NCI-H1417 treated with DMSO at 0.1 percent for 48 hours (cell line): ENCODE measurements around the gene RNF151.
"Not testable (repeated sequence)": the region's sequence is repeated elsewhere in the genome, so short reads cannot be mapped to it uniquely, and the experiment has no call there.

ENCODE experiments used
- DNase-seq: peaks from one replicate; lab custom pipeline; 2025; lab: John Stamatoyannopoulos, UW

Gene RNF151

GRCh38 chr16:1960665-1961630 is 5.7 kb upstream of the RNF151 start:
- no peak for DNase-seq

- no peak for DNase-seq
Measured at GRCh38 chr16:1961651-1962067, 5.0 kb upstream of the RNF151 start.

- not testable (repeated sequence) for DNase-seq
Measured at GRCh38 chr16:1962161-1963153, 4.2 kb upstream of the RNF151 start.

GRCh38 chr16:1963806-1964505 is 2.7 kb upstream of the RNF151 start:
- no peak for DNase-seq

- peak; percentile 97 for DNase-seq
Measured at GRCh38 chr16:1964506-1965395, 1.9 kb upstream of the RNF151 start, which contains the start of gene RPS2. Gene RPS2, minus strand, starts transcription at chr16:1964826. Its CDS starts 201 bp downstream, at chr16:1964625.

GRCh38 chr16:1965396-1966001 is 1.2 kb upstream of the RNF151 start:
- DNase-seq, result no peak

- DNase-seq, result no peak
Measured at GRCh38 chr16:1968146-1968953, 1.7 kb downstream of the RNF151 start.

GRCh38 chr16:1971796-1972489 is 5.3 kb downstream of the RNF151 start, which contains the start of gene TBL3:
Gene TBL3, plus strand, starts transcription at chr16:1972053. Its CDS starts 112 bp downstream, at chr16:1972165.
- DNase-seq, result peak; percentile 59

GRCh38 chr16:1972490-1972877 is 5.8 kb downstream of the RNF151 start:
- no peak for DNase-seq

- DNase-seq, result no peak
Measured at GRCh38 chr16:1973461-1974156, 7.0 kb downstream of the RNF151 start.

- no peak for DNase-seq
Measured at GRCh38 chr16:1974157-1975070, 7.8 kb downstream of the RNF151 start.

GRCh38 chr16:1975432-1976215 is 9.0 kb downstream of the RNF151 start:
- DNase-seq, result no peak

- no peak for DNase-seq
Measured at GRCh38 chr16:1976216-1976520, 9.5 kb downstream of the RNF151 start.

- DNase-seq, result no peak
Measured at GRCh38 chr16:1976951-1977874, 10.6 kb downstream of the RNF151 start.

- DNase-seq, result no peak
Measured at GRCh38 chr16:1977875-1978268, 11.2 kb downstream of the RNF151 start.
